Panc1 (cell line): ENCODE measurements around the gene MAGI1. TPM values are rescaled to one million over a fixed set of nuclear protein-coding genes. Genes with fewer than 3 reads are reported as not detected.

Experiments used
- ATAC-seq: fragments of 200-7000 bp; cut with Tn5 transposase; 2 replicates; pipeline ENCODE4 v1.9.1; 2020; ENCODE audit warnings: mild to moderate bottlenecking, moderate library complexity
- BruUV-seq: library from RNA; stranded (reverse); fragments of 400-500 nt; replicated peaks from 2 replicates; lab custom pipeline; 2021; lab: Mats Ljungman, UMichigan
- CTCF ChIA-PET: fragments of 300-600 bp; sonication (Branson Sonifier 250); formaldehyde crosslinking; loops from one replicate; lab custom pipeline; 2022; ENCODE audit warnings: antibody characterized with exemption; lab: Charles Lee
- POLR2A ChIA-PET: fragments of 300-600 bp; sonication (Branson Sonifier 250); formaldehyde crosslinking; loops from one replicate; lab custom pipeline; 2022; ENCODE audit warnings: antibody characterized with exemption; lab: Charles Lee
- DNase-seq: peaks from one replicate; pipeline ENCODE4 v3.0.0-alpha.2; 2010; ENCODE audit warnings: low read depth, low spot score
- H3K27ac ChIP-seq: 2 replicates; pipeline ENCODE4 v1.5.1; 2011; ENCODE audit warnings: mild to moderate bottlenecking, low read length, inconsistent platforms
- H3K27me3 ChIP-seq: fragments of 200-500 bp; sonication (Bioruptor generic); 2 replicates; pipeline ENCODE4 v1.6.0; 2014; ENCODE audit warnings: low read length, inconsistent platforms; ENCODE audit not compliant: control insufficient read depth, insufficient read depth
- H3K36me3 ChIP-seq: fragments of 200-500 bp; sonication (Bioruptor generic); 2 replicates; pipeline ENCODE4 v1.5.1; 2014; ENCODE audit warnings: inconsistent platforms, mild to moderate bottlenecking, low read length, moderate library complexity; ENCODE audit not compliant: control insufficient read depth, insufficient read depth
- H3K4me1 ChIP-seq: 2 replicates; pipeline ENCODE4 v1.5.1; 2011; ENCODE audit warnings: inconsistent platforms, mild to moderate bottlenecking, low read length, moderate library complexity; ENCODE audit not compliant: control insufficient read depth, insufficient read depth
- H3K4me3 ChIP-seq, 2 experiments: 2 replicates each; pipeline ENCODE4 v1.5.1; 2011 to 2012; ENCODE audit warnings: low read depth in 2 of 2, low read length in 2 of 2, mild to moderate bottlenecking in 2 of 2, inconsistent platforms in 1 of 2, moderate library complexity in 1 of 2
- H3K9me3 ChIP-seq: fragments of 200-500 bp; sonication (Bioruptor generic); 2 replicates; pipeline ENCODE4 v1.5.1; 2014; ENCODE audit warnings: low read depth, mild to moderate bottlenecking, inconsistent platforms, low read length, moderate library complexity; ENCODE audit not compliant: control insufficient read depth, insufficient read depth
- POLR2AphosphoS5 ChIP-seq: IDR thresholded peaks from 2 replicates; pipeline ENCODE4 v1.6.1; 2012; ENCODE audit warnings: mild to moderate bottlenecking, low read depth, low read length, moderate library complexity
- SIN3A ChIP-seq: IDR thresholded peaks from 2 replicates; pipeline ENCODE4 v1.6.1; 2012; ENCODE audit warnings: low read depth, mild to moderate bottlenecking, low read length, moderate library complexity, borderline replicate concordance; ENCODE audit not compliant: insufficient read depth
- TCF7L2 ChIP-seq: IDR thresholded peaks from 2 replicates; pipeline ENCODE4 v1.6.1; 2011; ENCODE audit warnings: mild to moderate bottlenecking, low read depth, low read length, inconsistent platforms
- in situ Hi-C: cut with HindIII; loops from 2 replicates; pipeline ENCODE4 v1.10.0; 2016; ENCODE audit warnings: low sequenced_read_pairs, low pct_unique_long_range_greater_than_20kb
- intact Hi-C: fragments of 100-400 bp; cut with micrococcal nuclease; formaldehyde crosslinking; loops from one replicate; pipeline ENCODE4 v1.10.0; 2022; ENCODE audit not compliant: unreplicated experiment
- total RNA-seq: library from RNA; stranded (reverse); gene quantifications from one replicate; pipeline ENCODE4 v1.2.1, GENCODE V29; 2021; ENCODE audit not compliant: unreplicated experiment
- TF ChIP-seq, protein P1 (sequence below): fragments of 450-650 bp; IDR thresholded peaks from 2 replicates; pipeline ENCODE4 v1.5.1; 2017; ENCODE audit warnings: mild to moderate bottlenecking
- TF ChIP-seq, protein P2 (sequence below), 2 experiments: IDR thresholded peaks; 2 replicates each; pipeline ENCODE4 v1.6.1; 2011 to 2012; ENCODE audit warnings: low read depth in 2 of 2, control low read depth in 1 of 2, low read length in 1 of 2, mild to moderate bottlenecking in 1 of 2, moderate library complexity in 1 of 2; ENCODE audit not compliant: insufficient read depth in 1 of 2

The MAGI1 gene
- total RNA-seq, 1 experiment from 2014 or later, result 9.5 TPM

DNA sequence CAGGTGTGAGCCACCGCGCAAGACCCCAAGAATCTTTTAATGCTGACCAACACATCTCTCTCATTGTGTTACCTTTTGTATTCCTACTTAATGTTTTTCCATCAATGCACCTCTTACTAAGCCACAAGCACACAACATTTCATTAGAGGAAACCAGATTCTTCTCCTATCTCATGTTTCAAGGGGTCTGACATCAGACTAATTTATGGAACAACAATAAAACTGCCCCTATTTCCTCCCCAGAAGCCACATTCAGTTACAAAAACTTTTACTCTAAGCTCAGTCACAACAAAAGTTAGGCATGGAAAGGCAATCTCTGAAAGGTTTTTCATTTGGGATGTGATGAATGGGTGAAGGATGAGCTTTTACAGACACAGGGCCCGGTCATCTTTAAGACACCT is 251.8 kb downstream of the MAGI1 start:
- no peaks in the 10 kb centered on the region for H3K4me1 ChIP-seq
- H3K4me3 ChIP-seq, result no peak overlapping the region
- ChIA-PET POLR2A (no interaction called here), CTCF (no interaction called here)
- TF ChIP-seq SIN3A, result no peak
- TF ChIP-seq, protein P1, sequence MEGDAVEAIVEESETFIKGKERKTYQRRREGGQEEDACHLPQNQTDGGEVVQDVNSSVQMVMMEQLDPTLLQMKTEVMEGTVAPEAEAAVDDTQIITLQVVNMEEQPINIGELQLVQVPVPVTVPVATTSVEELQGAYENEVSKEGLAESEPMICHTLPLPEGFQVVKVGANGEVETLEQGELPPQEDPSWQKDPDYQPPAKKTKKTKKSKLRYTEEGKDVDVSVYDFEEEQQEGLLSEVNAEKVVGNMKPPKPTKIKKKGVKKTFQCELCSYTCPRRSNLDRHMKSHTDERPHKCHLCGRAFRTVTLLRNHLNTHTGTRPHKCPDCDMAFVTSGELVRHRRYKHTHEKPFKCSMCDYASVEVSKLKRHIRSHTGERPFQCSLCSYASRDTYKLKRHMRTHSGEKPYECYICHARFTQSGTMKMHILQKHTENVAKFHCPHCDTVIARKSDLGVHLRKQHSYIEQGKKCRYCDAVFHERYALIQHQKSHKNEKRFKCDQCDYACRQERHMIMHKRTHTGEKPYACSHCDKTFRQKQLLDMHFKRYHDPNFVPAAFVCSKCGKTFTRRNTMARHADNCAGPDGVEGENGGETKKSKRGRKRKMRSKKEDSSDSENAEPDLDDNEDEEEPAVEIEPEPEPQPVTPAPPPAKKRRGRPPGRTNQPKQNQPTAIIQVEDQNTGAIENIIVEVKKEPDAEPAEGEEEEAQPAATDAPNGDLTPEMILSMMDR, result no peak
- intact Hi-C loops, result no loop called here
- H3K27me3 ChIP-seq, result no peaks in the 10 kb centered on the region
- no peak overlapping the region for H3K27ac ChIP-seq
- ATAC-seq, result no peak
- no peaks in the 10 kb centered on the region for H3K36me3 ChIP-seq
- in situ Hi-C loops, result no loop called here
- DNase-seq, result no peak
- H3K9me3 ChIP-seq, result no peaks in the 10 kb centered on the region
- no TSS peak for BruUV-seq

DNA sequence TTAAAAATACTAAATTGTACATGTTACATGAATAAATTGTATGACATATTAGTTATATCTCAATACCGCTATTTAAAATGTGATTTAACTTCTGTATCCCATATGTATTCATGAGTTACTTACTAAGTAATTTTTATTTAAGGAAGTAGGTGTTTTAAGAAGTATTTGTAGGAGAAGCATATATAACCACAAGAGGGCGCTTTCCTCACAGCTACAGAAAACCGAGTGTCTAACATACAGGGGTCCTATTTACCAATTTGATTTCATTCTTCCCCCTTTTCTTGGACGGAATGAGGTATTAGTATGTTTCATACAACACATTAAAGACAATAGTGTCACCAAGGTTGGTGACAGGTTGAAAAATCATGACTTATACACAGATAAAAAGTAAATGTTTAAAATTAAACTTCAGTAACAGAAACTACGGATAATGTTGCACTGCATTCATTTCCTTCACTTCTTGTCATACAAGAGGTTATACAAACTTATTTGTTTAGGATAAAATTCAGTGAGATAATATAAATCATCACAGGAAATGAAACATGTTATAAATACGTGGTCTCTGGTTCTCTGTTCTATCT is 253.6 kb downstream of the MAGI1 start:
- H3K9me3 ChIP-seq, result no peaks in the 10 kb centered on the region
- intact Hi-C loops (loop anchor here (1.0 kb wide), 1 partner anchor 353 kb away; no protein-coding TSS in a partner anchor), in situ Hi-C loops (no loop called here)
- H3K4me1 ChIP-seq, result no peaks in the 10 kb centered on the region
- POLR2A ChIA-PET, result no interaction called here
- no peak overlapping the region for H3K27ac ChIP-seq
- H3K27me3 ChIP-seq, result no peaks in the 10 kb centered on the region
- TF ChIP-seq POLR2AphosphoS5 (no peak), TCF7L2 (no peak), SIN3A (no peak)
- TF ChIP-seq, protein P2, sequence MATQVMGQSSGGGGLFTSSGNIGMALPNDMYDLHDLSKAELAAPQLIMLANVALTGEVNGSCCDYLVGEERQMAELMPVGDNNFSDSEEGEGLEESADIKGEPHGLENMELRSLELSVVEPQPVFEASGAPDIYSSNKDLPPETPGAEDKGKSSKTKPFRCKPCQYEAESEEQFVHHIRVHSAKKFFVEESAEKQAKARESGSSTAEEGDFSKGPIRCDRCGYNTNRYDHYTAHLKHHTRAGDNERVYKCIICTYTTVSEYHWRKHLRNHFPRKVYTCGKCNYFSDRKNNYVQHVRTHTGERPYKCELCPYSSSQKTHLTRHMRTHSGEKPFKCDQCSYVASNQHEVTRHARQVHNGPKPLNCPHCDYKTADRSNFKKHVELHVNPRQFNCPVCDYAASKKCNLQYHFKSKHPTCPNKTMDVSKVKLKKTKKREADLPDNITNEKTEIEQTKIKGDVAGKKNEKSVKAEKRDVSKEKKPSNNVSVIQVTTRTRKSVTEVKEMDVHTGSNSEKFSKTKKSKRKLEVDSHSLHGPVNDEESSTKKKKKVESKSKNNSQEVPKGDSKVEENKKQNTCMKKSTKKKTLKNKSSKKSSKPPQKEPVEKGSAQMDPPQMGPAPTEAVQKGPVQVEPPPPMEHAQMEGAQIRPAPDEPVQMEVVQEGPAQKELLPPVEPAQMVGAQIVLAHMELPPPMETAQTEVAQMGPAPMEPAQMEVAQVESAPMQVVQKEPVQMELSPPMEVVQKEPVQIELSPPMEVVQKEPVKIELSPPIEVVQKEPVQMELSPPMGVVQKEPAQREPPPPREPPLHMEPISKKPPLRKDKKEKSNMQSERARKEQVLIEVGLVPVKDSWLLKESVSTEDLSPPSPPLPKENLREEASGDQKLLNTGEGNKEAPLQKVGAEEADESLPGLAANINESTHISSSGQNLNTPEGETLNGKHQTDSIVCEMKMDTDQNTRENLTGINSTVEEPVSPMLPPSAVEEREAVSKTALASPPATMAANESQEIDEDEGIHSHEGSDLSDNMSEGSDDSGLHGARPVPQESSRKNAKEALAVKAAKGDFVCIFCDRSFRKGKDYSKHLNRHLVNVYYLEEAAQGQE (IDR thresholded peaks at IDR 0.05; ENCODE audit: insufficient read depth in 1 of 2, low read depth in 2 of 2, low read length in 1 of 2), result no peak
- TF ChIP-seq, protein P1, result peak; percentile 67; the same call in 1 of the 2 replicates
- CTCF ChIA-PET, result no interaction called here
- H3K36me3 ChIP-seq, result no peaks in the 10 kb centered on the region
- BruUV-seq, result no TSS peak
- ATAC-seq (no peak), DNase-seq (peak; percentile 12)
- H3K4me3 ChIP-seq, result no peak overlapping the region
